Activated naive CD8-positive, alpha-beta T cell treated with anti-CD3 and anti-CD28 coated beads, Interleukin-2, amount 50 U/mL, for 24 hours (primary cell): Measurements from ENCODE around the gene GAN.
"Not testable (repeated sequence)": the region's sequence is repeated elsewhere in the genome, so short reads cannot be mapped to it uniquely, and the experiment has no call there.

Source experiments
- ATAC-seq: fragments of 150-1000 bp; cut with Tn5 transposase; one replicate; pipeline ENCODE4 v1.10.0; 2021
- DNase-seq: peaks from one replicate; pipeline ENCODE4 v3.0.0; 2021
- H3K27ac Mint-ChIP-seq: one replicate; pipeline ENCODE4 v1.8.0; 2021; ENCODE audit warnings: mild to moderate bottlenecking, mixed read lengths
- H3K27me3 Mint-ChIP-seq: one replicate; pipeline ENCODE4 v1.8.0; 2021; ENCODE audit warnings: mixed read lengths
- H3K36me3 Mint-ChIP-seq: one replicate; pipeline ENCODE4 v1.8.0; 2021; ENCODE audit warnings: low read depth, mixed read lengths
- H3K4me1 Mint-ChIP-seq: one replicate; pipeline ENCODE4 v1.8.0; 2021; ENCODE audit warnings: mixed read lengths
- H3K4me3 Mint-ChIP-seq: one replicate; pipeline ENCODE4 v1.8.0; 2021; ENCODE audit warnings: mild to moderate bottlenecking, moderate library complexity, mixed read lengths
- H3K9me3 Mint-ChIP-seq: one replicate; pipeline ENCODE4 v1.8.0; 2021; ENCODE audit warnings: mixed read lengths

Gene GAN

DNA sequence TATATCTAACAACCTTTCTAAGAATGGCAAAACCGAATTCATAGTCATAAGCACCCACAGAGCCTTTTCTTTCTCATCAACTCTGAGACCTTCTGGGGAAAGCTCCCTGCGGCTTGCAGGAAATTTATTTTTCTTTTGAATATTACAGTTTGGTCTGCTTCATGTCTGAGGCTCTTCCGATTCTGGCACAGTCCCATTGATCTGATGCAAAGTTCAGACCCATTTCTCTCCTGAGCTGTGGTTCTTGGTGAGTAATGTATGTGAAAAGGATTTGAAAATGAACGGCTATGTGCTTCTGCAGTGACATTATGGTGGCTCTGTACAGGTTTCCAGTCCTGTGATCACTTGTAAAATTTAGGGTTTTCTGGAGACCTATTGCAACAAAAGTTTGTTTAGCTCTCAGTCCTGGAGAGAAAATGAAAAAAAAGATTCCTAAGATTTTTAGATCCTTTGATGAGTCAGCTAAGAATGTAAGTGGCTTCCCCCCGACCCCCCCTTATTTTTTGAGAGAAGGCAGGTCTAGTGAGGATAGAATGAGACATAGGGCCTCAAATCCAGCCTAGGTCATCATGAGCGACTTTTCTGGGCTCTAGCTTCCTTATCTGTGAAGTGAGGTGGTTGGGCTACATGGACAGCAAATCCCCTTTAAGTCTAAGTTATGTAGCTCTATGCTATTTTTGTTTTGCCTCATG is 4.6 kb downstream of the GAN start:
- Mint-ChIP-seq H3K9me3 (no peaks in the 10 kb centered on the region), H3K4me1 (peaks cover 32% of the 10 kb centered on the region), H3K4me3 (no peak overlapping the region), H3K36me3 (peaks cover 1% of the 10 kb centered on the region), H3K27ac (no peak overlapping the region), H3K27me3 (no peaks in the 10 kb centered on the region)
- DNase-seq (no peak), ATAC-seq (no peak)

- DNase-seq (no peak), ATAC-seq (no peak)
- H3K9me3 Mint-ChIP-seq = no peaks in the 10 kb centered on the region
- H3K27ac Mint-ChIP-seq = no peak overlapping the region
- H3K27me3 Mint-ChIP-seq = no peaks in the 10 kb centered on the region
- peaks cover 7% of the 10 kb centered on the region for H3K36me3 Mint-ChIP-seq
- peaks cover 24% of the 10 kb centered on the region for H3K4me1 Mint-ChIP-seq
- H3K4me3 Mint-ChIP-seq = no peak overlapping the region
These were observed 6.3 kb downstream of the GAN start for GRCh38 chr16:81321039-81321438.

- Mint-ChIP-seq H3K27me3 (no peaks in the 10 kb centered on the region), H3K27ac (no peak overlapping the region), H3K9me3 (no peaks in the 10 kb centered on the region), H3K4me3 (no peak overlapping the region), H3K36me3 (peaks cover 7% of the 10 kb centered on the region), H3K4me1 (peaks cover 19% of the 10 kb centered on the region)
- DNase-seq = no peak
- no peak for ATAC-seq
These were observed 6.8 kb downstream of the GAN start for GRCh38 chr16:81321536-81321935.

DNA sequence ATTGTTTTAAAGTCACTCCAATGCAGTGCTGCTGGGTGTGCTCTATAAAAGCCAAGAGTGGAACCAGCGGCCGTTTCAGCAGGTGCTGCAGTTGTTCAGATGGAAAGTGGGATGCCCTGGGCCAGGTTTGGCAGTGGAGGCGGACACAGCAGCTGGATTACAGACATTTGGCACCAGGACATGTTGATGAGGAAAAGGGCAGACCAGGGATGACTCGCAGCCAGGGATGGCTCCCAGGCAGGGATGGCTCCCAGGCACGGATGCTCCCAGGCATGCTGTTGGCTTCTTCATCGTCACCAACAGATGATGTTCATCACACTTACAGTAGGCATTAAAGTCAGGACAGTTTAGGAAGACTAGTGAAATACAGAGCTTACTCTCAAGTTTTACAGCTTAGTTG is 10.0 kb downstream of the GAN start:
- H3K27ac Mint-ChIP-seq = no peak overlapping the region
- ATAC-seq (no peak), DNase-seq (no peak)
- no peak overlapping the region for H3K4me3 Mint-ChIP-seq
- no peaks in the 10 kb centered on the region for H3K27me3 Mint-ChIP-seq
- peaks cover 3% of the 10 kb centered on the region for H3K4me1 Mint-ChIP-seq
- peaks cover 5% of the 10 kb centered on the region for H3K36me3 Mint-ChIP-seq
- H3K9me3 Mint-ChIP-seq = no peaks in the 10 kb centered on the region

DNA sequence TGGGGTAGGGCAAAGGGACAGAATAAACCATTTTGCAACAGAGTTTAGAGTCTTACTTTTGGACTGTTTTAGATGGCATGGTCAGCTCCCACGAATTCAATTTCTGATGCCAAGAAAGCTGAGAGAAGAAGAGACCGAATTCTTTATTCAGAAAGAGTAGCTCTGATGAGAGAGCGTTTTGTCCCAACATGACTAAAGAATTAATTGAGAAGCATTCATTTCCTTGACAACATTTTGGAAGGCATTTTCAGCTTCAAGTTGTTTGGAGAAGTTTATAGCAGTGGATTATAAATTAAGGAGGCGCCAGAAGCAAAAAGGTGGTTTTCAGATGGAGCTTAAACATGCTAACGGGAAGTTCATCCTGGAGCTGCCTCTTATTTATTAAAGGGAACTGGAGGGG is 12.2 kb downstream of the GAN start:
- no peaks in the 10 kb centered on the region for H3K27me3 Mint-ChIP-seq
- no peaks in the 10 kb centered on the region for H3K4me1 Mint-ChIP-seq
- H3K9me3 Mint-ChIP-seq = no peaks in the 10 kb centered on the region
- peaks cover 5% of the 10 kb centered on the region for H3K36me3 Mint-ChIP-seq
- H3K4me3 Mint-ChIP-seq = no peak overlapping the region
- ATAC-seq (no peak), DNase-seq (no peak)
- H3K27ac Mint-ChIP-seq = no peak overlapping the region

DNA sequence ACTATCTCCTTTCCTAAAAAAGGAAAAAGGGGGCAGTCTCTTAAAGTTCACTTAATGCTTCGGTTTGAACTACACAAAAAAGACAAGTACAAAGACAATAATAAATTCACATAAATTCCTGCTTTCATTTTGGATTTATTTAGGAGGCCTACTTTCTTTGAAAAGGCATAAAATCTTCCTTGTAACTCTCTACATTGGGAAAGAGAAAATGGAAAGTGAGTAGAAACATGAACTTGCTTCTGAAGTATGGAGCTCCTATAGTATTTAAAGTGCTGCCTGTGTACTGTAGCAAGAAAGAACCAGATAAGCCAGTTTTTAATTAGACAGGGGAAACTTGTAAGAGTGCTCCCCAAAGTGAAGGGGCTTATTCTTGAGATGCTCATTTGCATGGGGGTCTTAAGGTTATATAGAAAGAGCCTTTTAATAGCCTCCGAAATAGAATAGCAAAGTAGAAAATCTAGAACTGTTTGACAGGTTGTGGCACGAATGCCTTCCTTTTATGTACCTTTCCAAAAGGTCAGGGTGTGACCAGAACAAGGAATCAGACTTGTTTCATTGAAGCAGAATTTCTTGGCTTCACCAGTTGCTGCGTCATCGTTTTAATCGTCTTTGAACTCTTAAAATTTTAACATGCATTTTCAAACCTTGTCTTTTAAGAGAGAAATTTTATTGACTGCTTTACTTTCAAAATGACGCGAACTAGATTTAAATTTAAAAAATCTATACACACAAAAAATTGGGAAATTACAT is 12.9 kb downstream of the GAN start:
- Mint-ChIP-seq H3K36me3 (peaks cover 7% of the 10 kb centered on the region), H3K27ac (no peak overlapping the region), H3K27me3 (no peaks in the 10 kb centered on the region), H3K9me3 (no peaks in the 10 kb centered on the region), H3K4me3 (no peak overlapping the region), H3K4me1 (no peaks in the 10 kb centered on the region)
- no peak for ATAC-seq
- DNase-seq = no peak

DNA sequence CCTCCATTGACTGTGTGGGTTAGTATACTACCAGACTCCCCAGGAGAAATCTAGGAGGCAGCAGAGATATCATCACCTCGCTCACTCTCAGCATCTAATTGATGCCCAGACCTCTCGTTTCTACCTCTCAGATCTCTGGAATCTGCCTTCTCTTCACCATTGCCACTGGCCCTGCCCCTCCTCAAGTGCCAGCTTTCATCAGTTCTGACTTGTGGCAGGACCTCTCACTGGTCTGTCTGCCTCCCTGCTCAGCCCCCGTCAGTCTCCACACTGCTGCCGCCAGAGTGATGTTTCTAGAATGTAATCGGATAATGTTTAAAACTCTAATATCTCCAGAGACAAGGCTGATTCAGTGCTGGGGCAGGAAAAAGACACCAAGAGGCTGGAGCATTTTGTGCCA is 15.2 kb downstream of the GAN start:
- Mint-ChIP-seq H3K36me3 (peaks cover 12% of the 10 kb centered on the region), H3K27ac (peak overlapping the region; percentile 31), H3K4me3 (no peak overlapping the region), H3K4me1 (peaks cover 3% of the 10 kb centered on the region), H3K27me3 (no peaks in the 10 kb centered on the region), H3K9me3 (no peaks in the 10 kb centered on the region)
- DNase-seq (no peak), ATAC-seq (no peak)

DNA sequence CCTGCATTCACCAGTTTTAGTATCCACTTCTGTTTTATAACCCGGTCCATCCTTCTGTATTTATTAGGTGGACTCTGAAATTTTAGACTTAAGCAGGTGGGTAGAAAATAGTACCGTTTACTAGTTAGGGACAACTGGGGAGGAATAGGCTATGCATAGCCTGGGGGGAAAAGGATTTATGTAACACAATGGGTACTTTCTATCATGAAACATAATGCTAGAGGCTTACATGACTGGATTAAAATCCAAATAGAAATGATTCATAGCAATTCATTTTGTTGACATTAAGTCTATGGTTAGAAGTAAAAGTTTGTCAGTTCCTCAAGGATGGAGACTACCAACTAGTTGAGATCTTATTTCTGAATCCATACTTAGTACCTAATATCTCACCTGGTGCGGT is 18.6 kb downstream of the GAN start:
- peaks cover 7% of the 10 kb centered on the region for H3K36me3 Mint-ChIP-seq
- no peaks in the 10 kb centered on the region for H3K9me3 Mint-ChIP-seq
- H3K4me3 Mint-ChIP-seq = no peak overlapping the region
- no peak overlapping the region for H3K27ac Mint-ChIP-seq
- H3K4me1 Mint-ChIP-seq = peaks cover 17% of the 10 kb centered on the region
- no peaks in the 10 kb centered on the region for H3K27me3 Mint-ChIP-seq
- DNase-seq (no peak), ATAC-seq (no peak)

DNA sequence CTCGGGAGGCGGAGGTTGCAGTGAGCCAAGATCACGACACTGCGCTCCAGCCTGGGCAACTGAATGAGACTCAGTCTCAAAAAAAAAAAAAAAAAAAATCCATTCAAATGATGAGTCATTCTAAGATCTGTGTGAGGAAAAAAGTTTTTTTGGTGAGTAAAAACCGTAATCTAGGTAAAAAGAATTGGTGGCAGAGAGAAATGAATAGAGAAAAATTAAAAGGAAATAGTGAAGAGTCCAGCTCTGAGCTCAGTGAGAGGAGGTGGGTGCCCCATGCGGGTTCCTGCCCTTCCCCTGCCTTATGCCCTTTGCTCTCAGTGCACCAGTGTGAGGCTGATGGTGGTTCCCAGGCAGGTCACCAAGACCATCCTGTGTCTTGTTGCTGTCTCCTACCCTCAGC is 20.9 kb downstream of the GAN start:
- Mint-ChIP-seq H3K36me3 (peaks cover 13% of the 10 kb centered on the region), H3K27ac (peak overlapping the region; percentile 82), H3K27me3 (no peaks in the 10 kb centered on the region), H3K4me3 (no peak overlapping the region), H3K9me3 (peaks cover 2% of the 10 kb centered on the region), H3K4me1 (peaks cover 17% of the 10 kb centered on the region)
- DNase-seq = peak; percentile 37
- peak; percentile 99 for ATAC-seq

DNA sequence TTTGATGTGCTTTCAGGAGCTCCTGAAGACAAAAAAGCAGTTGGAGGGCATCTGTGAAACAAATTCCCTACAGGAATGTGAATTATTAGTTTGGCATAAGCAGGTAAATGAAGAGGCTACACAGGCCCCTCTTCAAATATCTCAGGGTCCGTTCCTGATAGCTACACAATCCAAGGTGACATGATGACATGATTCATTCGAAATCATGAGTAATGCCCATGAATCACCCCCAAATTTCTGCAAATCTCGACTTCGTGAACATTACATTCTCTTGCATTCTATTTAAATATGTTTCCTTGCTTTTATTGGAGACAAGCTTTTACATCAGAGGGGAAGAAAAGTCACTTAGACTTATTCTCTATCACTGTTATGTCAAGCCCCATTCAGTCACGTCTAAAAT is 22.3 kb downstream of the GAN start:
- ATAC-seq (no peak), DNase-seq (no peak)
- Mint-ChIP-seq H3K9me3 (peaks cover 6% of the 10 kb centered on the region), H3K4me3 (no peak overlapping the region), H3K36me3 (peaks cover 13% of the 10 kb centered on the region), H3K4me1 (peaks cover 17% of the 10 kb centered on the region), H3K27me3 (no peaks in the 10 kb centered on the region), H3K27ac (no peak overlapping the region)

DNA sequence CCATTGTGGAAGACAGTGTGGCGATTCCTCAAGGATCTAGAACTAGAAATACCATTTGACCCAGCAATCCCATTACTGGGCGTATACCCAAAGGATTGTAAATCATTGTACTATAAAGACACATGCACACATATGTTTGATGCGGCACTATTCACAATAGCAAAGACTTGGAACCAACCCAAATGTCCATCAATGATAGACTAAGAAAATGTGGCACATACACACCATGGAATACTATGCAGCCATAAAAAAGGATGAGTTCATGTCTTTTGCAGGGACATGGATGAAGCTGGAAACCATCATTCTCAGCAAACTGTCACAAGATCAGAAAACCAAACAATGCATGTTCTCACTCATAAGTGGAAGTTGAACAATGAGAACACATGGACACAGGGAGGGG is 30.4 kb downstream of the GAN start:
- H3K9me3 Mint-ChIP-seq = peaks cover 57% of the 10 kb centered on the region
- not testable (repeated sequence) for ATAC-seq, H3K4me3 Mint-ChIP-seq, H3K4me1 Mint-ChIP-seq, H3K27me3 Mint-ChIP-seq, H3K27ac Mint-ChIP-seq, DNase-seq
- H3K36me3 Mint-ChIP-seq = peaks cover 22% of the 10 kb centered on the region

- H3K4me1 Mint-ChIP-seq = peaks cover under 1% of the 10 kb centered on the region
- peaks cover 27% of the 10 kb centered on the region for H3K36me3 Mint-ChIP-seq
- H3K4me3 Mint-ChIP-seq = no peak overlapping the region
- no peaks in the 10 kb centered on the region for H3K27me3 Mint-ChIP-seq
- H3K9me3 Mint-ChIP-seq = peaks cover 48% of the 10 kb centered on the region
- ATAC-seq (no peak), DNase-seq (no peak)
- H3K27ac Mint-ChIP-seq = no peak overlapping the region
These were observed 32.7 kb downstream of the GAN start for GRCh38 chr16:81347425-81347824.

- ATAC-seq = no peak
- H3K27ac Mint-ChIP-seq = no peak overlapping the region
- no peaks in the 10 kb centered on the region for H3K27me3 Mint-ChIP-seq
- H3K4me3 Mint-ChIP-seq = no peak overlapping the region
- peaks cover 30% of the 10 kb centered on the region for H3K9me3 Mint-ChIP-seq
- no peak for DNase-seq
- peaks cover 17% of the 10 kb centered on the region for H3K4me1 Mint-ChIP-seq
- peaks cover 30% of the 10 kb centered on the region for H3K36me3 Mint-ChIP-seq
These were observed 35.0 kb downstream of the GAN start for GRCh38 chr16:81349608-81350305.

- Mint-ChIP-seq H3K4me3 (no peak overlapping the region), H3K4me1 (peaks cover 17% of the 10 kb centered on the region), H3K27ac (no peak overlapping the region), H3K9me3 (peaks cover 30% of the 10 kb centered on the region), H3K36me3 (peaks cover 27% of the 10 kb centered on the region), H3K27me3 (no peaks in the 10 kb centered on the region)
- ATAC-seq = no peak
- DNase-seq = no peak
These were observed 35.5 kb downstream of the GAN start for GRCh38 chr16:81350306-81350615.

DNA sequence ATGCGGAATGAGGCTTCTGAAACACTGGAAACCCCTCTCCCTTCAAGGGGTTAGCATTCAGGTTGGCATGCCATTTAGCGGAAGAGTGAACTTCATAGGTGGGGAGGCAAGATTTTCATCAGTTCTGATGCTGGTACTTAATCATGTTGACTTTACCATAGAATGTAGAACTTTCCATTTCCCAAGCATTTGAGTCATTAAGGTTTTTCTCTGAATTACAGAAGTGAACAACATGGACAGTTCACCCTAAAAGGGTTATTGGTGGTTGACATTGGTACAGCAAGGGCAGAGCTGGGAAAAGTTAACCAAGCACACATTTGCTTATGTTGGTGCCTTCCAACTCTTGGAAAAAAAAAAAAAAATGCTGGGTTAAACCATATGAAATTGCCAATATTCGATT is 39.1 kb downstream of the GAN start:
- peak overlapping the region; percentile 83 for H3K27ac Mint-ChIP-seq
- peaks cover 17% of the 10 kb centered on the region for H3K4me1 Mint-ChIP-seq
- H3K27me3 Mint-ChIP-seq = no peaks in the 10 kb centered on the region
- no peaks in the 10 kb centered on the region for H3K9me3 Mint-ChIP-seq
- H3K36me3 Mint-ChIP-seq = peaks cover 16% of the 10 kb centered on the region
- peak; percentile 86 for ATAC-seq
- H3K4me3 Mint-ChIP-seq = peak overlapping the region; percentile 19
- DNase-seq = no peak
